Measurements from ENCODE around the gene TEC.

DNA sequence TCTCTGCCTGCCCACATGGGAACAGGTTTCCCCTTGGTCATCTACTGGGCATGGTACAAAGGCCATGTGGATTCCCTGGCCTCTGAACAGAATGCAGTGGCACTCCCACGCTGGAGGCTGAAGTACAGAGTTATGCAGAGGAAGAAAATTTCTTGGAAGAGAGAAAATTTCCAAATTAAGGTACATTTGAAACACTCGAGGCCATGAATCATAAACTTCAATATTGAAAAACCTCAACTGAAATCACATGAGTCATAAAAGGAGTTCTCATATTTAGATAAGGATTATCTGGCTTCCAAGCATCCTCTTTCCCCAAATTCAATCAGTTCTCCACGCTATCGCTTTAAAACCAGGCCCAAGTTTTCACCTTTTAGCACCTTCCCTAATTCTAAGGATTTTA, 107.5 kb downstream of the TEC start:
- TF ChIP-seq EZH2 (IDR thresholded peaks at IDR 0.05; ENCODE audit: insufficient read depth, poor library complexity, severe bottlenecking), result no peak
- no peak for TF ChIP-seq EZH2phosphoT487 (IDR thresholded peaks at IDR 0.05; ENCODE audit: insufficient read depth, low read depth)
